IPS DF 6.9 (cell line): ENCODE results near the gene SPOCK2.
"Not testable (repeated sequence)": the region's sequence is repeated elsewhere in the genome, so short reads cannot be mapped to it uniquely, and the experiment has no call there.

Experiments used
- DNase-seq: peaks from one replicate; pipeline ENCODE4 v3.0.0-alpha.2; 2013; ENCODE audit warnings: low read depth, low spot score
- H3K27ac ChIP-seq: one replicate; pipeline ENCODE4 v1.5.1; 2013; ENCODE audit warnings: low read length, control low read depth
- H3K27me3 ChIP-seq: 2 replicates; pipeline ENCODE4 v1.6.1; 2013; ENCODE audit warnings: mild to moderate bottlenecking, low read length; ENCODE audit not compliant: control insufficient read depth, insufficient read depth
- H3K36me3 ChIP-seq: 2 replicates; pipeline ENCODE4 v1.6.1; 2013; ENCODE audit warnings: low read length; ENCODE audit not compliant: control insufficient read depth, insufficient read depth
- H3K4me1 ChIP-seq: 2 replicates; pipeline ENCODE4 v1.6.1; 2013; ENCODE audit warnings: low read length; ENCODE audit not compliant: control insufficient read depth, insufficient read depth
- H3K4me3 ChIP-seq: 2 replicates; pipeline ENCODE4 v1.5.1; 2013; ENCODE audit warnings: mild to moderate bottlenecking, low read length
- H3K9me3 ChIP-seq: 2 replicates; pipeline ENCODE4 v1.6.1; 2013; ENCODE audit warnings: low read length, inconsistent platforms; ENCODE audit not compliant: control insufficient read depth, insufficient read depth
- WGBS: extraction: QIAGEN DNeasy Blood & Tissue Kit; methylation state at CpG from one replicate; pipeline ENCODE4 v1.1.7; 2013; ENCODE audit warnings: mixed read lengths, missing lambda C conversion rate; ENCODE audit not compliant: insufficient read length, insufficient coverage; 5-methylcytosine and 5-hydroxymethylcytosine counted together

The SPOCK2 gene

DNA sequence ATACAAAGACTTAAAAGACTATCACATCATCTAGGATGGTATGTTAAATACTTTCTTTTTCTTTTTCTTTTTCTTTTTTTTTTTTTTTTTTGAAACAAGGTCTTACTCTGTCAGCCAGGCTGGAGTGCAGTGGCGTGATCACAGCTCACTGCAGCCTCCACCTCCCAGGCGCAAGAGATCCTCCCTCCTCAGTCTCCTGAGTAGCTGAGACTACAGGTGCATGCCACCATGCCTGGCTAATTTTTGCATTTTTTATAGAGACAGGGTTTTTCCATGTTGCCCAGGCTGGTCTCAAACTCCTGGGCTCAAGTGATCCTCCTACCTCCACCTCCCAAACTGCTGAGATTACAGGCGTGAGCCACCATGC lies 19.6 kb upstream of the SPOCK2 start:
- not testable (repeated sequence) for H3K9me3 ChIP-seq, H3K4me3 ChIP-seq, H3K27ac ChIP-seq, H3K36me3 ChIP-seq, DNase-seq, H3K4me1 ChIP-seq, H3K27me3 ChIP-seq
- WGBS, result no CpG with 5 or more reads among the region's 3 CpGs

DNA sequence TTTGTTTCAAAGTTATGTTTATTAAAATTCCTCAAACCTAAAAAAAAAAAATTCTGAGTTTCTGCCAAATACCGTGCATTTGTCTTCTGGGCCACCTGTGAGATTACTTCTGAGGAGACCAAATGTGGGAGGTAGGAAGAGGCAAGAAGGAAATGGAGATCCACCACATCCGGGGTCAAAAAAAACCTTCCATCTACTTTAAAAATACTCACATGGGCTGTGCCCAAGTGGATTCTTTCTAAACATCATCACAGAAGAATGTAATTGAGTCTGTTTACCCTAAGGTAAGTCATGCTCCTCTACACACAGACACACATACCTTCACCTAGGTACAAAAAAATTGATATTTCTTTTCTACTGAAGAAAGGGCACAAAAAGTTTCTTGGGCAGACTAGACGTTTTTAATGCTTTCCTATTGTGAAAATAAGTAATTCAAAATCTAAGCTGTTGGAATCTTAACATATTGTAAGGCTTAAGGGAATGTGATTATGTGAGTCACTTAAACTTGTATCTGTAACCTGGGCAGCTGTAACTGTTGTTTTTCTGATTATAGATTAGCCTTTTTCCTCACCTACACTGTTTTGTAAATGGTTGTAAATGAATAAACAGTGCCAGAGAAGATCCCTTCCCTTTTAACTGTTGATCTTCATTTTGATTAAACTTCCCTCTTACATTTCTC lies 19.1 kb upstream of the SPOCK2 start:
- no peak overlapping the region for H3K27ac ChIP-seq
- H3K4me1 ChIP-seq, result 0 out of 2 replicates have a peak, but pooled peaks cover 1% of the 10 kb centered on the region
- DNase-seq, result no peak
- H3K9me3 ChIP-seq, result no peaks in the 10 kb centered on the region
- no CpG with 5 or more reads among the region's 3 CpGs for WGBS
- no peaks in the 10 kb centered on the region for H3K36me3 ChIP-seq
- H3K4me3 ChIP-seq, result no peak overlapping the region
- H3K27me3 ChIP-seq, result no peaks in the 10 kb centered on the region

DNA sequence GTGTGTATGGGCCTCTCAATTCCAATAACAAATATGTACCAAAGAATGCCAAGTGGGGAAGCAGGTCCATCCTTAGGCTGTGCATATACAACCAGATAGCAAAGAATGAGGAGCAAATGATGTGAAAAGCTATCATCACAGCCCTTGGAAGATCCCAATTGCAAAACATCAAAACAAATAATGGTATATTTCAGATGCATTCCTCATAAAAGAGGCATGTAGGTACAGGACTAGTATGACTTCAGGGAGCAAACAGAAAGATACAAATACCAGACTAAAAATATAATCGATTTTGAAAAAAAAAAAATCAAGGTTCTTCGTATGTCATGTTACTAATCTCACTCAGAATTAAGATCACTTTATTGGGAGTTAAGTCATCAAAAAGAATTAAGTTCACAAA lies 18.5 kb upstream of the SPOCK2 start:
- 0 out of 2 replicates have a peak, but pooled peaks cover 1% of the 10 kb centered on the region for H3K4me1 ChIP-seq
- H3K36me3 ChIP-seq, result no peaks in the 10 kb centered on the region
- no peak for DNase-seq
- H3K27me3 ChIP-seq, result no peaks in the 10 kb centered on the region
- H3K27ac ChIP-seq, result no peak overlapping the region
- no peaks in the 10 kb centered on the region for H3K9me3 ChIP-seq
- WGBS, result no CpG with 5 or more reads among the region's 2 CpGs
- no peak overlapping the region for H3K4me3 ChIP-seq

DNA sequence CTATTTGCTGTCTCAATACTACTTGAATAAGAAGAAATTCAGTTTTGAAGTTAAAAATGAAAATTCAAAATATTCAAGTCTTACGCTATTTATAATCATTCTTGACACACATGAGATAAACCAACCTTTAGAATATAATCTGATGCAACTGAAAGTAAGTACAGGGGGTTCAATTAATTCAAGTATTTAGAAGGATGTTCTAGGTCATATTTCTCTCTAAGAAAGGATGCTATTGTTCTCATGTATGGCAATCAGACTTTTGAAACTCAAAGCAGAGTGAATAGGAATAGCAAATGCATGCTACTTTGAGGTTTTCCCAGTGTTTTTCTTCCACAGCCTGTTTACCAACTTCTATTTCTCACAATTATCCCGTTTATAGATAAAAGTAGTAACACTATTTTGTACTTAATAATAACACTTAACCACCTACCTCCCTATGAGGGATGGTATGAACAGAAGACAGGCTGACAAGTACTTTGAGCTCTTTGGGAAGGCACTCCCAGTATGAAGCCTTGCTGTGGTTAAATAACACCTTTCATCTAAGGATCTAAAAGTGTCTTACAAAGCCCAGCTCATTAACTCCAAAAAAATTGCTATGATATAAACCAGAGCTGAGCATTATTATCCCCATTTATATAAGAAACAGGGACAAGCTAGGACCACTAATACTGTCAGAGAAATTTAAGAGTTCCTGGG lies 18.0 kb upstream of the SPOCK2 start:
- H3K27me3 ChIP-seq, result no peaks in the 10 kb centered on the region
- H3K36me3 ChIP-seq, result no peaks in the 10 kb centered on the region
- no peaks in the 10 kb centered on the region for H3K9me3 ChIP-seq
- no peak overlapping the region for H3K4me3 ChIP-seq
- H3K27ac ChIP-seq, result no peak overlapping the region
- H3K4me1 ChIP-seq, result 0 out of 2 replicates have a peak, but pooled peaks cover 1% of the 10 kb centered on the region
- DNase-seq, result no peak
- no CpG with 5 or more reads among the region's 2 CpGs for WGBS

DNA sequence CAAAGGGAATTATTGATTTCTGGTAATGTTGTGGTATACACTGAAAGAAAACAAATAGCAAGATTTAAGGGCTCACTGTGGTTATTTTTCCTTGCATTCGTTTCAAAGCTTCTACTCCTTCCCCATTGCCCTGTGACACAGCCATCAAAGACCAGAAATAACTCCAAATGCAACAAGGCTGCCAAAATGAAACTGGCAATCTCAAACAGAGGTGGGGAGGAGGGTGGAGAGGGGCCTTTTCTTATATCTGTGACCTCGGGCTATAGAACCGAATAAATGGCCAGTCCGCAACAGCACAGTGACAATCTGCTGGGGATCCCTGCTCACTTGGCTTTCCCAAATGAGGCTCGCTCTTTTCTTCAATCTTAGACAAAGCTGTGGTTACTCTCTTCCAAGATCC lies 17.4 kb upstream of the SPOCK2 start:
- no peaks in the 10 kb centered on the region for H3K9me3 ChIP-seq
- WGBS, result no CpG with 5 or more reads among the region's 5 CpGs
- 0 out of 2 replicates have a peak, but pooled peaks cover 1% of the 10 kb centered on the region for H3K4me1 ChIP-seq
- DNase-seq, result no peak
- H3K27ac ChIP-seq, result no peak overlapping the region
- no peak overlapping the region for H3K4me3 ChIP-seq
- no peaks in the 10 kb centered on the region for H3K27me3 ChIP-seq
- H3K36me3 ChIP-seq, result no peaks in the 10 kb centered on the region

DNA sequence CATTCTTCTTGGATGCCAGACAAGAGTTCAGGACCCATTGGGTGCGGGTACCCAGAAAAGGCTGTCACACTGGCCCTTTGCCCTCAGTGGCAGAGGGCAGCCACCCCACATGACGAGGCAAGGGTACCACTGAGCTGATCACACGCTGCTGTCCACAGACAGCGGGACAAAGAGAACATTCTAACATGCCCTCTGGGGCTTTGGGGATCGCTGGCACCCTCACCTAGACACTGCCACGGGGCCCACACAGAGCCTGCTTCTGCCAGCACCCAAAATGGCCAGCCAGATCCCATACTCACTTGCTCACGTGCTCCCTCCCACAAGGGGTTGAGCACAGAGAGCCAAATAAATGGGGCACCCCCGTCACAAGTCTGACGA lies 16.7 kb upstream of the SPOCK2 start:
- DNase-seq, result no peak
- Histone ChIP-seq H3K4me1 (0 out of 2 replicates have a peak, but pooled peaks cover 1% of the 10 kb centered on the region), H3K9me3 (no peaks in the 10 kb centered on the region), H3K36me3 (no peaks in the 10 kb centered on the region), H3K27ac (no peak overlapping the region), H3K4me3 (no peak overlapping the region), H3K27me3 (no peaks in the 10 kb centered on the region)
- WGBS, result no CpG with 5 or more reads among the region's 9 CpGs

DNA sequence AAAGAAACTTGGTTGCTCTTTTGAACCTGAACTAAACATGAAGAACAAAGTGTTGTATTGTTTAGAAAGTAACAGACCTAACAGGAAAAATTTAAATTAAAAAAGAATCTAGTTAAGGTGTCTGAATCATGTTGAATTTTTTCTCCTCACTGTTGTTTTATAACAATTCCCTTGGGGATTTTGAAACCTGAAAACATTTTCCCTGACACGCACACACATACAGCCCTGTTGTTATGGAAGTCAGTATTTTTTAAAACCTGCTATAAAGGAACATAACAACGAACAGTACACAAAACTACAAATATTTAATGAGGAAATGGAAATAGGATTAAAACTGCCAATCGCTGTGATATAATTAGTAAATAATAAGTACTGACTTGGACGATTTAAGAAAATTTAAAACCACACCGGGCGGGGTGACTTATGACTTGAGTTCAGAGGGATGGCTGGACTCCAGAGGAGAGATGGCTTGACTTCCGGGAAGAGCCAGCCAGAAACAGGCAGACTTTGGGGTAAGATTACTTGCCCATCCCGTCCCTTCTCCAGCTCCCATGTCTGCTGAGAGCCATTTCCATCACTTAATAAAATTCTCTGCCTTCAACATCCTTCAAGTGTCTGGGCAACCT lies 16.2 kb upstream of the SPOCK2 start:
- Histone ChIP-seq H3K9me3 (no peaks in the 10 kb centered on the region), H3K36me3 (no peaks in the 10 kb centered on the region), H3K4me3 (no peak overlapping the region), H3K27me3 (no peaks in the 10 kb centered on the region), H3K27ac (no peak overlapping the region), H3K4me1 (0 out of 2 replicates have a peak, but pooled peaks cover 1% of the 10 kb centered on the region)
- no peak for DNase-seq
- 100% methylated on average over 2 of the region's 8 CpGs for WGBS

DNA sequence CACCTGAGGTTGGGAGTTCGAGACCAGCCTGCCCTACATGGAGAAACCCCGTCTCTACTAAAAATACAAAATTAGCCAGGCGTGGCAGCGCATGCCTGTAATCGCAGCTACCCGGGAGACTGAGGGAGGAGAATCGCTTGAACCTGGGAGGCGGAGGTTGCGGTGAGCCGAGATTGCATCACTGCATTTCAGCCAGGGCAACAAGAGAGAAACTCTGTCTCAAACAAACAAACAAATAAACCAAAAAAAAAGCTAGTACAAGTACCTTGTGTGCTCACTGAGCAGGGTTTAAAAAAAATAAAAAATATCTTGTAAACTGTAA lies 11.2 kb upstream of the SPOCK2 start:
- no peak for DNase-seq
- no peaks in the 10 kb centered on the region for H3K27me3 ChIP-seq
- H3K27ac ChIP-seq, result no peak overlapping the region
- H3K9me3 ChIP-seq, result no peaks in the 10 kb centered on the region
- H3K4me3 ChIP-seq, result no peak overlapping the region
- no peaks in the 10 kb centered on the region for H3K4me1 ChIP-seq
- WGBS, result no CpG with 5 or more reads among the region's 10 CpGs
- peaks cover 2% of the 10 kb centered on the region; the same call in 1 of the 2 replicates for H3K36me3 ChIP-seq

DNA sequence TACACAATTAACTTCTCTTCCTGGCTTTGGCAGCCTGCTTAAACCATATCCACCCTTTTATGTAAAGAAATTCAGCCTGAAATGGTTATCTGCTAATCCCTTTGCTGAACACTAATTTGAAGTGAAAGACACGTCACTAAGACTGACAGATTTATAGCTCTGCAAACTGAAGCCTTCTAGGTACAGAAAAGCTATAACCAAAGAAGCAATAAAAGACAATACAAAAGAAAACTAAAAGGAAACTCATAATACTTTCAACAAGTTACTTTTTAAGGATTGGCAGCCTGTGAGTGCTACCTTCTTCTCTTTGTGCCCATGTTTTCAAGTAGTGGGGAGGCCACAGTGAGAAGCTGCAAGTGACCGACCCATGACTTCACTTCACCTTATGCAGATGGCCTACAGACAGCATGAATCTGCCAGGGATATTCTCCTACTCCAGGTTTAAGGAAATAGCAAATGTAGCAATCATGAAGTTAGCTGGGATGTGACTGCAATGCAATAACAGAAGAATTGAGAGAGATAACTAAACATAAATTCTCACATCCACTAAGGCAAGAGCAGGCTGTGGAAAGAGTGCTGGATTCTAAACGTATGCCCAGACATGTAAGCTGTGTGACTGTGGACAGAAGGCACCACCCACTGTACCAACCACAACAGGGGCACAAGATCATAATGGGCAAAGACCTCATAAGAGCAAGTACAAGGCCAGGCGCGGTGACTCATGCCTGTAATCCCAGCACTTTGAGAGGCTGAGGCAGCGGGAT lies 10.7 kb upstream of the SPOCK2 start:
- no CpG with 5 or more reads among the region's 6 CpGs for WGBS
- H3K9me3 ChIP-seq, result no peaks in the 10 kb centered on the region
- H3K36me3 ChIP-seq, result peaks cover 2% of the 10 kb centered on the region; the same call in 1 of the 2 replicates
- no peak for DNase-seq
- H3K27ac ChIP-seq, result no peak overlapping the region
- H3K4me3 ChIP-seq, result no peak overlapping the region
- H3K4me1 ChIP-seq, result no peaks in the 10 kb centered on the region
- H3K27me3 ChIP-seq, result no peaks in the 10 kb centered on the region

DNA sequence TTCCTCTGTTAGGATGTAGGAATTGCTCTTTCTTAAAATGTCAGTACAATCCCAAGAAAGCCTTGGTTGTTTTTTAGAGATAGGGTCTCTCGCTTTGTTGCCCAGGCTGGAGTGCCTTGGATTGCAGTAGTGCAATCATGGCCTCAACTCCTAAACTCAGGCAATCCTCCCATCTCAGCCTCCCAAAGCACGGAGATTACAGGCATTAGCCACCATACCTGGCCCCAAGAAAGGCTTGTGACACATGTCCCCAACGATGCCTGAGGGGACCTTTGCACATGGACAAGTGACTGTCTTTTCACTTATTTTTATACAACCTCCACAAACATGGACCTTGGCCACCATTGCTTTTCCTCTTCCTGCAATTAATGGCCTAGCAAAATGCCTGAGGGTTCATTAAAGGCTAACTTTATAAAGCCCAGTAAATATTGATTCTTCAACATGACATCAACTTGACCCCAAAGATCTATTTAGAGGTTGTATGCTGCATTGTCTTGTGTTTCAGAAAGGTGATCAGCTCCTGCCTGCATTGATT lies 10.0 kb upstream of the SPOCK2 start:
- Histone ChIP-seq H3K4me3 (no peak overlapping the region), H3K27ac (no peak overlapping the region), H3K36me3 (peaks cover 2% of the 10 kb centered on the region; the same call in 1 of the 2 replicates), H3K9me3 (no peaks in the 10 kb centered on the region), H3K4me1 (no peaks in the 10 kb centered on the region), H3K27me3 (no peaks in the 10 kb centered on the region)
- no peak for DNase-seq
- no CpG with 5 or more reads among the region's 3 CpGs for WGBS
